GM18526 (cell line): ENCODE results near the gene ETV6.
A peak's percentile ranks its signal among the peaks of the same experiment; 100 is the strongest.

Experiments
- POLR2A ChIP-seq: IDR thresholded peaks from 3 replicates; pipeline ENCODE4 v1.6.1; 2011; ENCODE audit not compliant: insufficient read length; ENCODE audit errors: extremely low read depth

ETV6 gene

GRCh38 chr12:11825278-11825677 is 175.8 kb downstream of the ETV6 start:
- TF ChIP-seq POLR2A: no peak

DNA sequence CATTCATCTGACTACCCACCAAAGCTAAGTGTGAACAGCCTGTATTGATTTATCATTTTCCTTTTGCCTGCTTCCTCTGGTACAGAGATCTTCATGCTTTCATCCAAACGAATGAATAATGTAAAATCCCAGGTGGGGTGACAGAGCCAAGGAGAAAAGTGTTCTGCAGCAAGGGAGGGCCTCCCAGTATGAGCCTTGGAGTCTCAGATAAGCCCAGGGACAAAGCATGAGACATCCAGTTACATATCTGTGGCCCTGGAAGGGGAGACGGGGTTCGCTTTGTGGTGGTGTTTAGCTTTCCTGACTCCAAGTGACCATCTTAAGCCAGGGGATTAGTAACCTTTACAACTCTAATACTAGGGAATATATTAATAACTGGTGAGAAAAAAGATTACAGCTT is 177.1 kb downstream of the ETV6 start:
- no peak for TF ChIP-seq POLR2A

DNA sequence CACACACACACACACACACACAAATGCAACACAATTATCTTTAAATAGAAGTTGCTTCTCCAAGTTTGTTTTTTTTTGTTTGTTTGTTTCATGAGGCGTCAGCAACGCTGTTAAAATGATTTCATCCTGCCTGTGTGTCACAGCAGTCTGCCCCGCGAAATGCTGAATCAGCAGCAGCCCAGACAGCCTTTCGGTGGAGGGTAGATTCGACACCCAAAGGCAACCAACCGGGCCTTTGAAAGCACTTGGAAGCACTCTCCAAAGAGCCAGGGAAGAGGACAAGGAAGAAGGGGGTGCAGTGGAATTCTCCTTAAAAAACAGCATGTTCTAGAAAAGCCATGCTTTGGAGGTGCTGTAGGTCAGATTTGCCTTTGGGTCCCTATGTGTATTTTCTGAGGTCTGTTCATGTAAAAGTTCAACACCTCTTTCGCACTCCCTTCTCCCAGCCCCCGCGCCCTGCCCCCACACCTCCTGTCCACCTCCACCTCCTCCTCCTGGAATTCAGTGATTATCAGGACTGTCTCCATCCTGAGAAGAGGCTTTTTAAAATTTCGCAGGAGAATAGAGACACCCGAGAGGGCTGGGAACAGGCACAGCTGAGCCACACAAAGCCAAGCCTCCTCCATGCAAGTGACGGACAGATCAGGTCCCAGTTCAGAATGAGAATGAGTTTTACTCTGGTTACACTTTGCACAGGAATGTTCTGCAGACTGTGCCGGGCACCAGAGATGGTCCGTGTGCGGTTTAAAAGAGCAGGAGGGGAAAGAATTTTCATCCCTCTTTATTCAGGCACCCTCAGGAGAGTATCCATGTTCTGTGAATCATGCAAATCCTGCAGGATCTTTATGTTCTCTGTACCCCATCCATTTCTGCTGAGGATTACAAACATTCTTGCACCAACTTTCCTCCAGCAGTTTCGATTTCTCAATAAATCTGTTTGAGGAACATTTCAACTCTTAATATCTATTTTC is 177.9 kb downstream of the ETV6 start:
- no peak for TF ChIP-seq POLR2A

DNA sequence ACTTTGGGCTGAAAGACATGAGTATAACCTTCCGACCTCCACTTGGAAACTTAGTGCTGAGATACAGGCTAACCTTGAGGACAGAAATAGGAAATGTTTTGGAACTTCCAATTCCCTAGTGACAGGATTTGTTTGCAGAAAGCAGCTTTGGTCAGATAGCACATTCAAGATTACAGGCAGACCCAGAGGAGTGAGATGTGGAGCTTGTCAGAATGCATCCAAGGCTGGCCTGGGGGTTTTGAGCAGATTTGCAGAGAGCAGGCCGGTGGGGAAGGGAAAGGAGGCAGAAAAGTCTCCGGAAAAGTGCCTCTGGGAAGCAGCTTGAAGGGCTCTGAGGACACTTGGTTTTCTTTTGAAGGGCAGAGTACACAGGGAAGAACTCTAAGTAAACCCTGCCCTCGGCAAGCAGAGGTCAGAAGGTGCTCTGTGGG is 180.3 kb downstream of the ETV6 start:
- no peak for TF ChIP-seq POLR2A

DNA sequence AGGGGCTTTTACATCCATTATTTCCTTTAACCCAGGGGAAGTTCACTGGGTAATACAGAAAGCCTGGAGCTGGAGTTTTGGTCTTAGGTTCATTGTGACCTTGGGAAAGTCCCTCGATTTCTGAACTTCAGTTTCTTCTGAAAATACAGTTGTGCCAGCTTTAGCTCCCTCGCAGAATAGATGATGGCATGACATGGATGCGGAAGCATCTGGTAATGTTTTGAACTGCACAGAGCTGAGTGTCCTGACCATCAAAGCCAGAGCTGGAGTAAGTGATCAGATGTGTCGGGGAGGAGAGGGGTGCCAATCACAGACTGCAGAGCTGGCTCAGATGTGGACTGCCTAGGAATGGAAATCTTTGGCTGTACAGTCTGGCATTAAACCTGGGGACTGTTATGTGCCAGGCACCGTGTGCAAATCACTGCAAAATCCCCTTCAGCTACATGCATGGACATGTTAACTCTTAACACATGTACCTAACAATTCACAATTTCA is 180.9 kb downstream of the ETV6 start:
- TF ChIP-seq POLR2A: no peak

DNA sequence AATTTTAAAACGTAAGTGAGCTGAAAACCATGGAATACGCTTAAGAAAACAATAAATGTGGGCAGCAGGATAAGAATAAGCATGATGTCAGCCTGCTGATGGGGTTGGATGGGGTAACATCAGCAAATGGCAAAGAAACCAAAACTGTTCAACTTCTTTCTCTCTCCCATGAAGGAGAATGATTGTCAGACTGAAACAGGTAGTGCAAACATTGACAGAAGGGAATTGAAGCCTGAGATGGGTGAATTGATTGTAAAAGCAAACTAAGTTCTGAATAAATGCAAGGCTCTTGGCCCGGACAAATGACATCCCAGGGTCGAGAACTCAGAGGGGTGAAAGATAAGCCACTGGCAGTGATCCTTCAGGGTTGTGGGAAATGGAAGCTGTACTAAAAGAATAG is 182.6 kb downstream of the ETV6 start:
- no peak for TF ChIP-seq POLR2A

DNA sequence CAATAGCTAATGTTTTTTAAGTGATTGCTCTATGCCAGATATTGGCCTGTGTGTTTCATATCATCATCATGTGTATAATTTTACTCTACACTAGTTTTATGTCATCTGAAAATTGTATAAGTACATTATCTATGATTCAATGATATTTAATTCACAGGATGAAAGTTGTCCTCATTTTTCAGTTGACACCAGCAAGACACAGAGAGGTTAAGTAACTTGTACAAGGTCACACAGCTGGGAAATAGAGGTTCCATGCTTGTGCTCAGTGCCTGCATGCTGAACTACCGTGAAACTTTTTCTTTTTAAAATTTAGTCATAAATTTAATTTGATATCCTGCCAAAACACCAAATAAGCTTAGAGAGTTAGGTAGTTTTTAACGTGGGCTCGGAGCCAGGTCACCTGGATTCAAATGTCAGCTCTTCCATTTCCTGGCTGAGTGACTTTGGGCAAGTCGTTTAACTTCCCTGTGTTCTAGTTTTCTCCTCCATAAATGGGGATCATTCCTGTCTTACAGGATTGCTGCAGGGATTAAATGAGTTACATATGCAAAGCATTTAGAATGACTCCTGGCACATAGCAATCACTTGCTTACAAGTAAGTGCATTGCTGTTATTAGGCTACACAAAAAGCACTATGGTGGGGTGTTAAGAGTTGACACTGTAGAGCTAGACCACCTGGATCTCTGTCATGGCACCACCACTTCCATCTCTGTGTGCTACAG is 183.9 kb downstream of the ETV6 start:
- TF ChIP-seq POLR2A: no peak

GRCh38 chr12:11834104-11834812 is 184.8 kb downstream of the ETV6 start:
- TF ChIP-seq POLR2A: no peak

GRCh38 chr12:11834931-11835330 is 185.5 kb downstream of the ETV6 start:
- no peak for TF ChIP-seq POLR2A

DNA sequence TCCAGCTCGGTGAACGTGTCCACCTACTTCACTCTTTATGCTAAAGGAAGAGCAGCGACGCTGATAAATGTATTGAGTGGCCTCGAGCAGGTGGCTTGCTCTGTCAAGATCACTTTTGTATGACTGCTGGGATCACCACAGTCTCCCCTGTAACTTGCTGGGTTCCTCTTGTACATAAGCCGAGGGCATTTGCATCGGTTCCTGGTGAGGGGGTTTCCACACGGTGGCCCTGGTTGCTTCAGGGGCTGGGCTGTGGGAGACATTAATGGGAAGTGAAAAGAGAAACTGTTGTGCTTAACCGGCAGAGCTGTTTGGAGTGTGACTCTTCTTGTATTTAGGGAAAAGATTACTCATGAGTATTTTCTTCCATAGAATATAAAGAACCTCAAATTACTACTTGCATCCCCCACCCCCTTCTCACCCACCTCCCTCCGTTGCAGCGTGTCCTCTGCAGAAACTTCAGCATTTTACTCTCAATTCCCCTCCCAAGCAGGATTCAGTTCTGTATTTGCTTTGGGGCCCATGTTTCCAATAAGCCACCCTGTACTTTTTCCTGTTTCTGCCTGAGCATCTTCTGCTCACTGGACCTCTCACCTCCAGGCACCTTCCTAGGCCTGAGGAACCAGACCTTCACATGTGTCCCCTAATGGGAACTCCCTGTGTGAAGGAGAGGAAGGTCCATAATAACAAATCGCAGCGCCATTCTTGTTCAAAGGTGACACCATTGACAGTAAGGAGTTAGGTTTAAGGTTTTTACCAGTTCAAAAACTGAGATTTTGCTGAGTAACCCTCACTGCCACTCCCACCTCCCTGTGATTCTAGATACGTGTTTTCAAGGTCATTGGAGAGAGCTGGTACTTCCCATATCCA is 187.0 kb downstream of the ETV6 start:
- peak; percentile 34 for TF ChIP-seq POLR2A

DNA sequence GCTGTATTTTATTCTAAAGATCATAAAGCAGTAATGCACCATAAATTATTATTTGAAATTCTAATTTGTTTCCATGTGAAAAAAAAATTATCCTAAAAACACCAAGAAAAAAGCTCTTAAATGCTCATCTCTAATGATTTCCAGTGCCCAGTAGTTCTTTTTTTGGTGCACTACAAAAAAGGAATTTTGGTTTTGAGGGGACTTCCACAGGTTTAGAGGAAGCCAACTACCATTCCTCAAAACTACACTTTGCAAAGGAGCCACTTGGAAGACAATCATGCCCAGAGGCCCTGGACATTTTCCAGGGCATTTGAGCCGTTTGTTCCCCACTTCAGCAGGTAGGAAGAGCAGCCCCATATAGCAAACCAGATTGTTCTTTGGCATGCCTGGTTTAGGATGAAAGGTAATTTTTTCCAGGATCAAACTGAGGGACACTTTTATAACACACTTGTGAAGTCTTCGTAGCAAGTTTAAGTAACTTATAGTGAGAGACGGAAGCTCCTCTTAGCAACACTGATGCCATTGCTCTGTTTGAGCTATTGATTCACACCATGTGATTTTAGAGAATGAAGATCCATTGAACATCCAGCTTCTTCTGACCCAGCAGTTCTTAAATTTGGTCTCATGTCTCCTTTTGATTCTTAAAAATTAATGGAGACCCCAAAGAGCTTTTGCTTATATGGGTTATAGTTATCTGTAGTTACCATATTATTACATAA is 187.9 kb downstream of the ETV6 start:
- no peak for TF ChIP-seq POLR2A

DNA sequence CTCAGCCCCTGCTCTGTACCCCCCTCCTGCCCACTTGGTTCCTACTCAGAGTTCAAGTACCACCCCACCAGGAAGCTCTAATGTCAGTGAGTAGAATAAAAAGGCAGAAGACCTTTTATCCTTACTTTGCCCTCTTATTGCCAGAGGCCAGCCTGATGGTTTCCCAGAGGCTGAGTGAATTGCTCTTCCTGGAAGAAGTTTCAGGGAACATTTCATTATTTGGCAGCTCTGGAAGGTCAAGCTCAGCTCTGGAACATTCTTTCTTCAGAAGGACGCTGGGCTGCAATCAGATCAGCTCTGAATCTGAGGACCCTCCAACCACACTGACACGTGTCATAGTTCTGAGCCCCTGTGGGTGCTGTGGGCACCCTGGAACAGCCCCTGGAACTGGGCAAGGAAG is 188.9 kb downstream of the ETV6 start:
- TF ChIP-seq POLR2A: no peak

GRCh38 chr12:11839091-11839641 is 189.7 kb downstream of the ETV6 start:
- no peak for TF ChIP-seq POLR2A
